Adrenal gland (tissue), 5 donors: ENCODE results near the gene OBP2B.

Experiments
- CTCF ChIP-seq, 6 experiments: fragments of 450-650 bp in 4 of 6; fragments of 200-600 bp in 2 of 6; sonication (generic) in 1 of 6; IDR thresholded peaks; 1 replicate in 5 of 6; 2 replicates in 1 of 6; pipeline versions ENCODE4 v1.5.1 to v1.8.0; 2016 to 2021; ENCODE audit warnings: antibody characterized with exemption in 6 of 6, mild to moderate bottlenecking in 2 of 6, moderate library complexity in 1 of 6
- POLR2A ChIP-seq, 2 donors: fragments of 450-650 bp; IDR thresholded peaks; one replicate each; pipeline ENCODE4 v1.6.1; 2017; ENCODE audit warnings: antibody characterized with exemption in 2 of 2, mild to moderate bottlenecking in 2 of 2, moderate library complexity in 1 of 2
- donor health status: DM: no; HTN: no; CAD: no.

GRCh38 chr9:133205996-133206931, 2.8 kb downstream of the OBP2B start:
- TF ChIP-seq CTCF (IDR thresholded peaks at IDR 0.05) (no peak), POLR2A (IDR thresholded peaks at IDR 0.05) (no peak)
